Mesodermal cell (in vitro differentiated cells): ENCODE results near the gene HNRNPM.

ENCODE experiments used
- H3K27ac ChIP-seq: 2 replicates; pipeline ENCODE4 v1.7.0; 2013; ENCODE audit warnings: mild to moderate bottlenecking, low read depth, low read length, moderate library complexity; ENCODE audit not compliant: severe bottlenecking
- H3K36me3 ChIP-seq: 2 replicates; pipeline ENCODE4 v1.7.1; 2013; ENCODE audit warnings: mild to moderate bottlenecking, low read length, moderate library complexity; ENCODE audit not compliant: control insufficient read depth, insufficient read depth
- H3K4me1 ChIP-seq: one replicate; pipeline ENCODE4 v1.7.1; 2013; ENCODE audit warnings: mild to moderate bottlenecking, low read length; ENCODE audit not compliant: insufficient read depth, control insufficient read depth, poor library complexity, severe bottlenecking
- H3K4me3 ChIP-seq: 2 replicates; pipeline ENCODE4 v1.7.0; 2013; ENCODE audit warnings: low read length, control low read depth, mild to moderate bottlenecking; ENCODE audit not compliant: insufficient read depth, poor library complexity, severe bottlenecking; ENCODE audit errors: extremely low read depth
- H3K9me3 ChIP-seq: 2 replicates; pipeline ENCODE4 v1.7.1; 2013; ENCODE audit warnings: mild to moderate bottlenecking, low read length, moderate library complexity; ENCODE audit not compliant: control insufficient read depth
- WGBS, 2 experiments: methylation state at CpG; one replicate each; pipeline ENCODE4 v1.1.5; 2013; ENCODE audit warnings: missing lambda C conversion rate in 2 of 2; ENCODE audit not compliant: insufficient coverage in 2 of 2; 5-methylcytosine and 5-hydroxymethylcytosine counted together

HNRNPM gene

DNA sequence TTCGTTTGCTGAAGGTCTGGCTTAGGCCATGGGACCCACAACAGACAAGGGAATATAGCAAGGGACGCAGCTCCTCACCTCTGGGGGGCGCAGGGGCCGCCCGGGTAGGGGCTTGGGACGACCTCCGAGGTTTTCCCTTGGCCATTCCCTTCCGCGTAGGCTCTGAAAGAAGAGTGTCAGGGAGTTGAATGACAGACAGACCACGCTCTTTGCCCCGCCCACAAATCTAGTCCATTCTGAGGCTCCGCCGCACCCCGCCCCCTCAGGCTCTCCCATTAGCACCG is 80.6 kb downstream of the HNRNPM start:
- H3K27ac ChIP-seq = peak overlapping the region; percentile 60
- WGBS, 2 experiments = 2 to 4% methylated on average over 15 of the region's 15 CpGs
- H3K9me3 ChIP-seq = no peaks in the 10 kb centered on the region
- H3K4me3 ChIP-seq = no peak overlapping the region
- H3K36me3 ChIP-seq = peaks cover 5% of the 10 kb centered on the region
- H3K4me1 ChIP-seq = peaks cover 4% of the 10 kb centered on the region

DNA sequence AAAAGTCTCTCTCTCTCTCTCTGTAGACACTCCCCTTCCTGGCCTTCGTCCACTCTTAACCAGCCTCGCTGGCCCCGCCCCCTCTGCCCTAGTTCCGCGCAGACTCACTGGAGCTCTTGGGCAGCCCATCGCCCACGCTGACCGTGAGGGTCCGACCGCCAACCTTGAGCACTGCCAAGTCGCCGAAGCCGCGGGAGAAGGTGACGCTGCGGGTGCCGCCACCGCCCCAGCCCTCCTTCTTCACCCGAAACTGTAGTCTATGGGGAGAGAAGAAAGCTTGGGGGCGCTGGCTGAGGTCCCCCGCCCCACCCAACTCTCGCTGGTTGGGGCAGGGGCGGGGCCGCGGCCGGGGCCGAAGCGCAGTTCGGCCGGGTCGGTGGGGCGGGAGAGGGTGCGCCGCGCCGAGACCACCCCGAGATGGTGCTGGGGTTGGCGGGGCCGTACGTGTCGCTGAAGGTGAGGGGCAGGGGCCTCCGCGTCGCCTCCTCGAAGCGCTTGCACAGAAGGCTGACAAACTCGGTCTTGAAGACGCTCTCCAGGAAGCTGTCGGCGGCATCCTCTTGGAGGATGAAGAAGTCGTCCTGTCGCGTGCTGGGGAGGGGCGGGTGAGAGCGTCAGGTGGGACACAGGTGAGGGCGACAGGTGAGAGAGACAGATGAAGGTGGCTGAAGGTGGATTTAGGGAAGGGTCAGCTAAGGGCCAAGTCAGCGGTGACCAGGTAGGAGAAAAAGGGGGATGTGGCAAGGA is 81.7 kb downstream of the HNRNPM start:
- Histone ChIP-seq H3K27ac (peak overlapping the region; percentile 97), H3K4me1 (peaks cover 4% of the 10 kb centered on the region), H3K4me3 (peak overlapping the region; percentile 77), H3K9me3 (no peaks in the 10 kb centered on the region), H3K36me3 (peaks cover 5% of the 10 kb centered on the region)
- WGBS, 2 experiments = 5% methylated on average over 43 to 44 of the region's 57 CpGs

DNA sequence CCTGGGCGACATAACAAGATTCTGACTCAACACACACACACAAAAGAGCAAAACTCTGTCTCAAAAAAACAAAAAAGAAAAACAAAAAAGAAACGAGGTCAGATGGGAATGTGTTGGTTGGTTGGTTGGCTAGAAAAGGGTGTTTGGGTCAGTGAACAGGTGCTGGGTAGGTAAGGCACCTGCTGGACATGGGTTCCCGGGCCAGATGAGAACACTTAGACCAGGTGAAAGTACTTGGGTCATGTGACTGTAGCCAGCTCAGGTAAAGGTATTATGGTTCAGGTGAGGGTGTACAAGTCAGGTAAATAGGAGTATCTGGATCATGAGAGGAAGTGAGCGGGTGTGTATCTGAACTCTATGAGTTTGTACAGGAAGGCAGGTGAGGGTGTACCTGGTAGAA is 83.7 kb downstream of the HNRNPM start:
- Histone ChIP-seq H3K4me1 (peaks cover 4% of the 10 kb centered on the region), H3K27ac (no peak overlapping the region), H3K9me3 (no peaks in the 10 kb centered on the region), H3K36me3 (peaks cover 5% of the 10 kb centered on the region), H3K4me3 (no peak overlapping the region)
- WGBS, 2 experiments = 88 to 93% methylated on average over 1 to 3 of the region's 4 CpGs

DNA sequence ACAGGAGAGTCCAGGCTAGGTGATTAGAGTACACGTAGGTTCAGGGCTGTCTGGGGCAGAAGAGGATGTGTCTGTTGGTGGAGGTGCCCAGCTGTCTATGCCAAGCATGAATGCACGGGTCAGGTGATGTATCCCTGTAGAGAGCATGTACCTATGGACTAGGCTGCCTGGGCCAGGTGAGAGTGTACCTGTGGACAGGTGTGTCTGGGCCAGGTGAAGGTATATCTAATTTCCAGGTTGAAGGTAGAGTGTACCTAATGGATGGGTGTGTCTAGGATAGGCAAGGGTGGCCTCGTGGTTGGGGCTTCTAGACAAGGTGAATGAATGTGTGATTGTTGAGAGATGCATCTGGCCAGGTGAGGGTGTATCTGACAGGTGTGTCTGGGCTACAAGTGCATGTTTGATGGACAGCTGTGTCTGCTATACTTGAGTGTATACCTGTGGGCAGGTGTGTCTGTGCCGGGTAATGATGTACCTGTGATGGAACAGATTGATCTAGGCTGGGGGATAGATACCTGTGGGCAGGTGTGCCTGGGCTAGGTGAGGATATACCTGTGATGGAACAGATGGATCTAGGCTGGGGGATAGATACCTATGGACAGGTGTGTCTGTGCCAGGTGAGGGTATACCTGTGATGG is 84.7 kb downstream of the HNRNPM start:
- 95% methylated on average over 4 of the region's 4 CpGs for WGBS, 2 experiments
- H3K27ac ChIP-seq = no peak overlapping the region
- peaks cover 4% of the 10 kb centered on the region for H3K4me1 ChIP-seq

DNA sequence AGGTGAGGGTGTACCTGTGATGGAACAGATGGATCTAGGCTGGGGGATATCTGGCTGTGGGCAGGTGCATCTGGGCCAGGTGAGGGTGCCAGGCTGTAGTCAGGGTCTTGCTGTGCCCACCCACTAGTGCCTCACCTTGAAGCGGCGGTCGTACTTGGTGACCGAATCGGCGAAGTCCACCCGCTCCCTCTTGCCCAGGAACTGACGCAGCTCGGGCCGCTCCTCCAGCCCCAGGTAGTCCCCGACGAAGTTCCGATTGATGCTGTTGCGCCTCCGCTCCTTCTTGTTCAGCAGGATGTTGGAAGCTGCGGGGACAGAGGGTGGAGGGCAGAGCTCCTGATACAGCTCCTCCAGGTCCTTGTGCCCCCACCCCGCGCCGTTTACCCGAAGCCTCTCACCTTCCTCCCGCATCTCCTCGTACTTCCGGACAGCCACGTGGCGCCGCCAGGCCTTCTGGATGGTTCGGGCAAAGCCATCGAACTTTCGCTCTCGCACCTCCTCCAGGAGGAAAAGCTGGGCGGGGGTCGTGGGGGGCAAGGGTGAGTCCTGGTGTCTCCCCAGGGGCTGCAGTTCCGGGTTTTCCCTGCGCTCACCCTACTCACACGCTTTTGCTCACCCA is 85.4 kb downstream of the HNRNPM start:
- Histone ChIP-seq H3K9me3 (no peaks in the 10 kb centered on the region), H3K4me3 (no peak overlapping the region), H3K4me1 (peaks cover 4% of the 10 kb centered on the region), H3K27ac (no peak overlapping the region), H3K36me3 (peaks cover 5% of the 10 kb centered on the region)
- 94% methylated on average over 27 to 34 of the region's 35 CpGs for WGBS, 2 experiments

More for the DNA sequence above, 84.7 kb downstream of the HNRNPM start:
- Histone ChIP-seq H3K4me3 (no peak overlapping the region), H3K36me3 (peaks cover 5% of the 10 kb centered on the region), H3K9me3 (no peaks in the 10 kb centered on the region)

DNA sequence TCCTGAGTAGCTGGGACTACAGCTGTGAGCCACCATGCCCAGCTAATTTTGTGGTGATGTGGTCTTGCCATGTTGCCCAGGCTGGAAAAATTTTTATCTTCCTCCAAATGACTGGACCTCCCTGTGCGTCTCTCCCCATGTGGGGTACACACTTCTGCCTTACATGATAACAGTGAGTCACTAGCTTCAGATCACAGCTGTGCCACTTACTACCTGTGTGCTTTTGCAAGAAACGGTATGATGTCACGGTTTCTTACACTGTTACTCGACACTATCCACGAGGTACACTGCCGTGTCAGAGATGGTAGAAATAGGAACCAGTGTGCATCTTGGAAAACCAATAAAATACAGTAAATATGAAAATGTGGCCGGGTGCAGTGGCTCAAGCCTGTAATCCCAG is 86.7 kb downstream of the HNRNPM start:
- Histone ChIP-seq H3K9me3 (no peaks in the 10 kb centered on the region), H3K27ac (no peak overlapping the region), H3K36me3 (peaks cover 5% of the 10 kb centered on the region), H3K4me1 (peaks cover 4% of the 10 kb centered on the region), H3K4me3 (no peak overlapping the region)
- WGBS, 2 experiments = 95 to 97% methylated on average over 7 of the region's 7 CpGs

DNA sequence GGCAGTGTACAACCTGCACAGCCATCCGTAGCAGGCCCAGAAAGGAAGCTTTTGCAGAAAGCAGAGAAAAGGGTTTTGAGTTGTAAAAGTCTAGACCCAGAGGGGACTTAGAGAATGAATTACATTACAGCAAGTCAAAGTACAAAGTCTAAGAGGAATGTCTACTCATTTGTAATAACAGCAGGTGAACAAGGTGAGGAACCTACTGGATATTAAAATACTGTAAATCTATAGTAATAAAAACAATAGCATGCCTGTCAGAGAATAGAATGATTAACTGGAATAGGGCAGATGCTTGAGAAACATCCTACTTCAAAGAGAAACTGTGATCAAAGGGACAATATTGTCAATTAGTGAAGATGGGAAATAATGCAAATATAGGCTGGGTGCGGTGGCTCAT is 87.5 kb downstream of the HNRNPM start:
- 79 to 90% methylated on average over 2 of the region's 2 CpGs for WGBS, 2 experiments
- Histone ChIP-seq H3K27ac (no peak overlapping the region), H3K4me1 (no peaks in the 10 kb centered on the region), H3K36me3 (peaks cover 5% of the 10 kb centered on the region), H3K4me3 (no peak overlapping the region), H3K9me3 (no peaks in the 10 kb centered on the region)

DNA sequence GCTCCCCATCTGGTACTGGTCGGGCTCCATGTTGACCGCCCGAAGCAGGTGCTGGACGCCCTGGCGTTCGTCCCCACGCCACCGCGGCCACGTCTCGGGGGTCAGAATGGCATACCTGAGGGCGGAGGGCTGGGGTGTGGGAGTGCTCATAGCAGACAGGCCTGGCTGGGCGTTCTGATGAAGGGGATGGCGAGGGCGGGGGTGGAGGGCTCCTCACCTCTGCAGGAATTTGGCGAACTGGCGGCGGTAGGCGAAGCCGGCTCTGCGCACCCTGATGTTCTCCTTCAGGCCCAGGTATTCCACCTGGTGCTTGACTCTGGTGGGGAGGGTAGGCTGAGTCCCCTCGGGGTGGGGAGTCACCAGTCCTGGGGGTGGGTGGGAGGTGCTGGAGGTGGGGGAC is 91.5 kb downstream of the HNRNPM start:
- WGBS, 2 experiments = 96 to 98% methylated on average over 18 to 19 of the region's 22 CpGs
- no peaks in the 10 kb centered on the region for H3K9me3 ChIP-seq
- H3K36me3 ChIP-seq = peaks cover 3% of the 10 kb centered on the region
- H3K4me3 ChIP-seq = no peak overlapping the region
- H3K27ac ChIP-seq = no peak overlapping the region
- H3K4me1 ChIP-seq = no peaks in the 10 kb centered on the region

DNA sequence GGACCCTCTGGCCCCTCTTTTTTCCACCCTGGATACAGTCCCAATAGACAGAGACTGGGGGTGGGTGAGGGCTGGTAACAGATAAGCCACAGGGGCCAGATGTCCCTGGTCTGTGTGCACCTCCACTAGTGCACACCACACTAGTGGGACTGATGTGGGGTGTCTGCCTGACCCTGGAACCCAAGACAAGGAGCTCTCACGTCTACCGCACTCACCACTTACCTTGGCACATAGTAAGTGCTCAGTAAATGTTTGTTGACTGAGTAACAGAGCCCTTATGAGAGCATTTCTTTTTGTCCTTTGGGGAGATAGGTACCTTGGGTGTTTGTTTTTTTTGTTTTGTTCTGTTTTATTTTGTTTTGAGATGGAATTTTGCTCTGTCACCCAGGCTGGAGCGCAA is 92.3 kb downstream of the HNRNPM start:
- 83 to 89% methylated on average over 2 to 3 of the region's 3 CpGs for WGBS, 2 experiments
- Histone ChIP-seq H3K4me3 (no peak overlapping the region), H3K27ac (no peak overlapping the region), H3K4me1 (no peaks in the 10 kb centered on the region), H3K36me3 (peaks cover 3% of the 10 kb centered on the region), H3K9me3 (no peaks in the 10 kb centered on the region)
